Medulla oblongata (tissue), 1 donor: ENCODE measurements around the gene FRMD4A.

ENCODE experiments used
- DNase-seq: peaks from one replicate; pipeline ENCODE4 v3.0.0-alpha.2; 2015; ENCODE audit errors: extremely low spot score

The FRMD4A gene

DNA sequence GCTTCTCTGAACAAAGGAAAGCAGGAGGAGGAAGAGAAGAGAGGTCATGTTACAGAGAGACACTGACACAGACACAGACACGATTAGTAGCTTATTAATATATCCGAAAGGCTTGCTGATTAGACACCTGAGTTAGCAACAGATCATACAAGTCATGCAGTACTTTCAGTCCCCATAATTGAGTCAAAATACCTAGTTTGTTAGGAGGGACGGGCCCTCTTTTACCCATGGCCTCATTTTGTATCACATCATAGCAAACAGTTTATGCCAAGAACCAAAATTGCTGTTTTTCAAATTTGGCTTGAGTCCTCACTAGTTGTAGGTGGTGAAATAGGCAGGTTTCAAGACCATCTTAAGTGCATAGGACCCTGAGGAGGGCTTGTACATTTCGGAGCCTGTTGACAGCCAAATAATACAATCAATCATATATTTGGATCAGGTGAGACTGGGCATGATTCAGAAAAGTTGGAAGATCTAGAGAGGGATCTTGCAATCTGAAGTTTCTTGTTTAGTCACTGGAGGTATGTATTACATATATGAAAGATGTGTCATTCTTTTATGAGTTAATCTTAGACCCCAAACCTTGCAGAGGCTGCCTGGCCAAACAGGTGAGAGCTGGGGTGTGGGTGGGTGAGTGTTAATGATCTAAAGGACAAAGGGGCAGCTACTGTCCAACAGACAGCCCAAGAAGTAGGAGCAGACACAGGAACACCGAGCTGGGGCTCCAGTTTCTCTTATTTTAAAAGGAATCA lies 678.6 kb downstream of the FRMD4A start:
- DNase-seq: no peak

DNA sequence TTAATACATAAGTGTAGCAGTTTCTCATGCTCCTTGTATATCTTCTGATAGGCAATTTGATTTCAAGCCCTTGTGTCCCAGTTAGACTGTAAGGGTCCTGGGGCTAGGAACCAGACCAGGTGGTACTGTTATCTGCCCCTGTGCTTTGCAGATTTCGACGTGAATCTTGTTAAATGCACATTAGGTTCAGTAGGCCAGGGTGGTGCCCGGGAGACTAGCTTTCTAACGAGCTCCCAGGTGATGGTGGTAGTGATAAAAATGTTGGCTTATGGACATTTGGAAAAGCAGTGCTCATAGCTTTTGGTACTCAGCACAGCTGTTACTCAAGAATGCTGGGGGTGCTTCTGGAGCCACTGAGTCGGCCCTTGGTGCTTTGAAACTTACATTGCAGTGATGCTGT lies 679.8 kb downstream of the FRMD4A start:
- no peak for DNase-seq

DNA sequence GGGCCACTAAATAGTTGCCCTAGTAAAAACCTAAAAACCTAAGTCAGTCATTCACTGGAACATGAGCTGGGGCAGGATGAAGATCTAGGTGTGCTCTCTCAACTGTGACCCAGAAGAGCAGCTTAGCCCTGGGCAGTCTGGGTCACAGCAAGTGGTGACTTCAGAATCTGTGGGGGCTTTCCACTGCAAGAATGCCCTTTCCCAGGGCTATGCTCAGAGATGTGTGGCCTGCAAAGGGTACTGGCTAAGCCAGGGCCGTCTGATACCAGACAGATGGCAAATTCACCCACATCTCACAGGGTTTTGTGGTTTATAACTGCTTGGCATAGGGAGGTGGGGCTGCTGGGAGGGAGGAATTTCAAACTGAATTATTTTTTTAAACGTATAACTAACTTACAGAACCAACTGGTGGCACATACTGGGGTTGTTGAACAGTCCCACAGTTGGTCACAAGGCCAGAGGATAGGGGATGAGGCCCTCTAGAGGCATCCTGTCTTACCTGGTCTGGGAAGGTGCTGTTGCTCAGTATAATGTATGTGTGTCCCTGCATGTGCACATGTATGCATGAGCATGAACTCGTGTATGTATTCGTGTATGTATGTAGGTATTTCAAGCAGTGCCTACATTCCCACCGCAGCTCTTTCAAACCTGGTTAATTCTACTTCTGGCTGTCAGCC lies 680.7 kb downstream of the FRMD4A start:
- DNase-seq: no peak

DNA sequence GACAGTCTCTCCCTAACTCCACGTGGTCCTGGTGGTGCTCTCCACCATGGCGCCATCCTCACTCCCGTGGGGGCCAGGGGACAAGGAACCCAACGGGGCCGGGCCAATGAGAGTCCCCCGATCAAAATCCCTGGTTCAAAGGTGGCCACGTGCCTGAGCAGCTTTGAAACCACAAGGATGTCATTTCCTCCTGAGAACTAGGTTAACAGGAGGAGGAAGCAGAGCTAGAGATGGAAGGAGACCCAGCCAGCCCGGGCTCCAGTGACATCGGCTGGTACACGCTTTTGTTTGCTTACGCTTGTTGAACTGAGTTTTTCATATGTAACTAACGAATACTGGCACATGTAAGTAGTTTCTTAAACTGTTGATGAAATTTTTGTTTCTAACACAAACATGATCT lies 682.3 kb downstream of the FRMD4A start:
- DNase-seq: no peak

DNA sequence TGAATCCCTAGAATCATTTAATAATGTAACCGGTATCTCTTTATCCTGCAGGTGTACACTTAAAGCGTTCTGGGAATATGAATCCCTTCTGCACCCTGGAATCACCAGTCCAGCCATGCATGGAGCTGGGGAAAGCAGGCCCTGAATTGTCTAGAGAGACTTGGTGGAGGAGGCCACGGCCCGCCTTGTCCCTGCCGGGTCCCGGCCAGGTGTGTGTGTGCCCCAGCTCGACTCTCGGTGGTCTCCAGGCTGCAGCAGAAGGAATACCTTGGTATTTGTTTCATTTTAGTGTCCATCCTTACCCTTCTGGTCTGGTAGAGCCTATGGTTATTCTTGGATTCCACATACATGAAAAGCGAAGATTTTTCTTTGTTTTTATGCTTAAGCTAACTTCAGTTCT lies 685.9 kb downstream of the FRMD4A start:
- DNase-seq: no peak

DNA sequence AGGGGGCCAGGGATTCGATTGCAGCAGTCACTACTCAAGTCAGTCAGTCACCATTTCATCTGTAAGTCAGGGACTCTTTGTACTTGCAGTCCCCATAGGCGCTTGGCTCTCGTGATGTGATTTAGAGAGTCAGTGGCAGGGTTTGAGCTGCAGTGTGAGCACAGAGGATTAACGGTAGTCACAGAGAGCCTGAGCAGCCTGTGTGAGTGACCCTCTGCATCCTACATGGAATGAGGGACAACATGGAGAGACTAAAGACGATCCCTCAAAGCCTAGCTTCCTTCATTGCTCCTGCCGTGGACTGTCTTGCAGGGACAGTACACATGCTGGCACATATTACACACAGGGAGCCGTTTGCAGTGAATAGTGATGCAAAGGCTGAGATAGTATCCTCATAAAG lies 687.7 kb downstream of the FRMD4A start:
- no peak for DNase-seq

DNA sequence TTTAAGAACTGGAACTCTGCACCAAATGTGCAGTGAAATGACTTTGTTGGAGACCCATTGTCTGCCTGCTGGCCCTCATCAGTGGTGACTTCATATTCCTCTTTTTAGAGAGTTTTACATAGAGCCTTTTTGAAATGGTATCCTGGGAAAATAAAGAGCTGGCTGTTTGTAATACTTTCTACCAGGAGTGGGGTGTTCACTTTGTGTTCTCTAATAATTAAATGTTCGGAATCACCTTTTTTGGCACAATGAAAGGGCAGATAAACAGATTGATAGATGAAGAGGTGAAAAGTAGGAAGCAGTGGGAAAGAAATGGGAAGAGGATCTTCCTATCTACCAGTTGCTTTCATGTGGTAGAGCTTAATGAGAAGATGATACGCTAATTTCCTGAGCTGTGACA lies 688.4 kb downstream of the FRMD4A start:
- DNase-seq: no peak

DNA sequence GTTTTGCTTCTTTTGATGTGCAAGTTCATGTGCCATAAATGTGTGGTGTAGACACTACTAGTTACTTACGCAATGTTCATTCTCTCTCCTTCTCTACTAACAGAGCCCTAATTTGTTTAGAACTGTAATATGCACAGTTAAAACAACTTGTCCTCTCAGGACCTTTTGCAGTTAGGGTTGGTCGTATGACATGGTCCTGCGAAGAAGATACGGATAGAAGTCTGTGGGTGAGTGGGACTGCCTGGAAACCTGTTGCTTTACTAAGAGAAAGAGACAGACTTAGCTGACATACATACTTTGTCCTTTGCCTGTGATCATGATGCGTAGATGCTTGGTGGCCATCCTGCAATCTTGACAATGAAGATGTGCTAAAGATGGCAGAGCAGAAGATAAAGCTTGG lies 692.8 kb downstream of the FRMD4A start:
- DNase-seq: no peak

DNA sequence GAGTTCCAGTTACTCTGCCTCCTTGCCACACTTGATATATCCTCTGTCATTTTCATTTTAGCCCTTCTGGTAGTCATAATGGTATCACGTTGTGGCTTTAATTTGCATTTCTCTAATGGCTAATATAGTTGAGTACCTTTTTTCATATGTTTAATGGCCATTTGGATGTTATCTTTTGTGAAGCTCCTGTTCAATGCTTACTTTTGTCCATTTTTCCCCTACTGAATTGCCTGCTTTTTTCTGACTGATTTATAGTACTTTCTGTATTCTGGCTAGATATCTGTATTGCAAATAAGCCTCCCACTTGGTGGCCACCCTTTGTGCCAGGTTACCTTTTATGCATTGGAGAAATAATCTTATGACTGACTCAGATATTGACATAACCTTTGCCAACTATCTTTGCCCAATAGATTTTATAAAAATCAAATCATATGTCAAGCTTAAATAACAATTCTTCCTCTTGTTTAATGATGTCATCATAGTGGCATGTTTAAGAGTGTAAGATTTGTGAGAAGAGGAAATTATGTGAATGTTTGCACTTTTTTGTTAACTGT lies 693.3 kb downstream of the FRMD4A start:
- DNase-seq: no peak

DNA sequence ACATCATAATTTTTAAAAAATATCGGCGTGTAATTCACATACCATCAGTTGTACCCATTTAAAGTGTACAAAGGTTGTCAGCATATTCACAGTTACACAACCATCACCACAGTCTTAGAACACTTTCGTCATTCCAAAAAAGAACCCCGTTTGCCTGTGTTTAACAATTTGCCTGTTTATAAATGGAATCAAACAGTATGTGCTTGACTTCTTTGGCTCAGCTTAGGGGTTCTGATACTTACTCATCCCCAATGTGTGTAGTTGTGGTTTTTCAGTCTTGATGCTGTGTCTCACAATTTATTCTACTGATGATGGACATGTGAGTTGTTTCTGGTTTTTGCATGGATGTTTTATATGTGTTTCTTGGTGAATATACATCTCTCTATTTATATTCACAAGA lies 693.9 kb downstream of the FRMD4A start:
- no peak for DNase-seq

DNA sequence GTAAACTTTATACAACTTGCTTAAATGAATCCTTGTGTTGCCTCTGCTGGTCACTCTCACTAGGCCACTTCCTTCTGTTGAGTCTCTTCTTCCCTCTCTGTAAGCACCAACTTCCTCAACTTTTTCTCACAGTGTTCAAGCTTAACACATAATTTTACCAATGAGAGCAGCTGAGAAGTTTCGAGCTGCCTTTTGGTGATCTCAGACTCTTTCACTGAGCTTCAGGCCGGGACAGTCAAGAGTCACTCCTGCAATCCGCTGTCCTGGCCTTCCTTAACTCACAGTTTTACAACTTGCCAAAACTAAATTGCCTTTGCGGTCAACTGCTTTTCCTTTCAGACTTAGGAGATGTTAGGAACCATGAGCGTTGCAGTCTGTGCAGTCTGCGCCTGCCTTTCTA lies 696.5 kb downstream of the FRMD4A start:
- peak; percentile 73 for DNase-seq

DNA sequence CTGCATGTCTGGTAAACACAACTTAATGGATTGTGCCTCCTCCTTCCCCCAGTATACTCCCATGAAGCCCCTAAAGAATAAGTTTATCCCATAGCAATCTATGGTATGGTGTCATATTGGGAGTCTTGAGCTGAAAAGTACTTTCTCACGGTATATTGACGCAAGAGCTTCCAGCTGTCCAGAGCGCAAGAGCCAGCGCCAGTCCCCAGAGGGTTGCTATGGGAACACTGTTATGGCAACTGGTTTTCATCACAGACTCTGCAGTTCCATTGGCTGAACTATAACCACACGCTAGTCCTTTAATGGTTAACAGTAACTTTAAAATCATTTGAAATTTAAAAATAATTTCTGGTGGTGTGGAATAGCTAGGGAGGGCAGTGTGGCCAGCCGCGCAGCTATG lies 697.0 kb downstream of the FRMD4A start:
- peak; percentile 23 for DNase-seq

DNA sequence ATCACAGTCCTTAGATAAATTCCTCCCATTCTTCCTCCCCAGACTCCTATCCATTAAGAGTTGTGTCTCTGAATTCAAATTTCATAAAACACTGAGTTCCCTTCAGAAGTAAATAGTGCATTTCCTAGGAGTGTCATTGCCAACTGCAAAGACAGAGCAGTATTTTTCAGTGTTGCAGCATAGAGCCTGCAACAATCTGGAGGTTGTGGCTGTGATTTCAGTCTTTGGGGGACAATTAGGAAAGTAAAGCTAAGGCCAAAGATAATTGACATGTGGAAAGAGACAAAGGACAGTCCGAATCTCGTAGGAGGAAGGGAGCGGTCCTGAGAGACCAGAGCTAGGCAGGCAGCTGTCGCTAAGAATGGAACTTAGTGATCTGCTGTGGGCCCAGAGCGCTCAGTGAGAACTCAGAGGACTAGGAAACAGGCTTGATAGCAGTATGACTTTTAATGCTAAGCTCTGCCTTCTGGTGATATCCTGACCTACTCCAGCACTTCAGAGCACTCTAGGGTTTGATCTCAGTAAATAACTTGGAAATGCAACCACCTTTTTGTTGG lies 697.8 kb downstream of the FRMD4A start:
- DNase-seq: peak; percentile 21

DNA sequence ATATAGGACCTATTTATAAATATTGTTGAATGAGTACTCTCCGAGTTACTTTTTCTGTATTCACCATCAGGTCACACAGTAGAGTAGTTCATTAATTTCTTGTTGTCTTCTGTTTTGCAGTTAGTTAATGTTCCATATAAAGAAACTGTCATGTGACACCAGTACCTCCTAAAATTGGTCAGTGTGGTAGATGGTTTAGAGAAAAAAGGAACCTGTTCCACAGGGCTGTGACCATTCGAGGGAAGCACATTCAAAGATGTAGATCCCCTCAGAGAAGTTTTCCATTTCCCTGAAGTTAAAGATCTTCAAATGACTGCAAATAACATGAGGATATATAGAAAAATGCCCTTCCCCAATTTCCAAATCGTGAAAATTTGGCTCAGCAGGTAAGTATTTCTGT lies 698.3 kb downstream of the FRMD4A start:
- DNase-seq: peak; percentile 69

DNA sequence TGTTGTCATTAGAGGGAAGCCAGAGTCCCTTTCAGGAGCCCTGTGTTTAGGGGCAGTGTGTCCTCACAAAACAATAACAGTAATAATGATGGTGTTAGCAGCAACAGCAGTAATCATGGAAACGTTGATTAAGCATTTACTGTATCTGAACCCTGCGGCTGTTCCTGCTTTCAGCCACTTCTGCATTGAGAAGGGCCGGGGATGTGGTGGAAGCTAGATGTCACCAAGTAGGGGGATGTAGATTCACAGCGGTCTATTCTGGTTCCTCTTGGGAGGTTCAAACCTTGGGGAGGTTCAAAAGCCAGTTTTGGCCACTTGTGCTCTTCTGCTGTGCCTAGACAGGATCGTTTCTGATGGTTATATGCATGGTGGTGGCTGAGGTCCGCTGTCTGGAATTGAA lies 699.1 kb downstream of the FRMD4A start:
- peak; percentile 64 for DNase-seq

DNA sequence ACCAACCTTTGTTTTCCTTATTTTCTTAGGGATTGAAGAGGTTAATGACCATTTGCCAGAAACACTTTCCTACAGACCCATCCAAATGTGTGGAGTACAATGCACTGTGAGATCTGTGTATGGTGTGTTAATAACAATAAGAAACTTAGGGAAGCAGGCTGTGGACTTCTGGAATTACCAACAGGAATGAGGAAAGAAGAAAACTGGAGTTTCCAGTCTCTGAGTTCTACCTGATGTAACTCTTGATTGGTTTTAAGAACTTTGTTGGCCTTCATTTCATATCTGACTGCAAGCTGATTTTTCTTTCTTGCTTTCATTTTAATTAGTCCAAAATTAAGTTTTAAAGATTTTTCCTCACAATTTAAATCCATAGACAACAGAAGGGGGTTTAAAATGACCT lies 700.5 kb downstream of the FRMD4A start:
- DNase-seq: no peak

DNA sequence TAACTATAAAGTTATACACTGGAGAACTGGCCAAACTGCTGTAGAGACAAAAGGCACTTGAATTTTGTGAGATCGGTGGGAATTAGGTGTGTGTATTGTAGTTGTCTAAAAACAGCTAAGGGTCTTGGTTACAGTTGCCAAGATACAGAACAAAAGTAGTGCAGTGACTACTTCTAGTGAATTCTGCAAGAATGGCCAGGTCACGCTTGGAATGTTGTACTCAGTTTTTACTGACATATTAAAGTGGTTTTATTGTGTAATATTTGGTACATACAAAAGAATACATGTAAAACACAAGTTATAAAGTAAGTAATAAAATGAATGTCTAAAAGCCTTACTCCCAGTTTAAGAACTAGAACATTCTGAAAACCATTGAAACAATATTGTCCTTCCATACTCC lies 701.6 kb downstream of the FRMD4A start:
- DNase-seq: no peak

DNA sequence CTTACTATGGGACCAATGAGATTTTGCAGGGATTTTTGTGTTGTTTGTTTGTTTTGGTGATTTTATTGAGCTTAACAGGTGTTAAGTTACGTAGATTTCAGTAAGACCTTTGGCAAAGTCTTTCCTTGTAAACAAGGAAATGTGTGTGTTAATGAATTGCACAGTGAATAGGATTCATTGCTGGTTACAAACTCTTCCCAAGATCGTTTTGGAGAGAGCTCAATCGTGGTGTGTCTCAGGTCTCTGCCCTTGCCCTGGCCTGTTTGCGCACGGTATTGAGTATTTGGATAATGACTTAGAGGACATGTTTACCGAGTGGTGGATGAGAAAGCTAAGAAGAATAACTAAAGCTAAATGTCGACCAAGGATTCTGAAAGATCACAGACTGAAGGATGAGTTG lies 702.1 kb downstream of the FRMD4A start:
- DNase-seq: no peak

DNA sequence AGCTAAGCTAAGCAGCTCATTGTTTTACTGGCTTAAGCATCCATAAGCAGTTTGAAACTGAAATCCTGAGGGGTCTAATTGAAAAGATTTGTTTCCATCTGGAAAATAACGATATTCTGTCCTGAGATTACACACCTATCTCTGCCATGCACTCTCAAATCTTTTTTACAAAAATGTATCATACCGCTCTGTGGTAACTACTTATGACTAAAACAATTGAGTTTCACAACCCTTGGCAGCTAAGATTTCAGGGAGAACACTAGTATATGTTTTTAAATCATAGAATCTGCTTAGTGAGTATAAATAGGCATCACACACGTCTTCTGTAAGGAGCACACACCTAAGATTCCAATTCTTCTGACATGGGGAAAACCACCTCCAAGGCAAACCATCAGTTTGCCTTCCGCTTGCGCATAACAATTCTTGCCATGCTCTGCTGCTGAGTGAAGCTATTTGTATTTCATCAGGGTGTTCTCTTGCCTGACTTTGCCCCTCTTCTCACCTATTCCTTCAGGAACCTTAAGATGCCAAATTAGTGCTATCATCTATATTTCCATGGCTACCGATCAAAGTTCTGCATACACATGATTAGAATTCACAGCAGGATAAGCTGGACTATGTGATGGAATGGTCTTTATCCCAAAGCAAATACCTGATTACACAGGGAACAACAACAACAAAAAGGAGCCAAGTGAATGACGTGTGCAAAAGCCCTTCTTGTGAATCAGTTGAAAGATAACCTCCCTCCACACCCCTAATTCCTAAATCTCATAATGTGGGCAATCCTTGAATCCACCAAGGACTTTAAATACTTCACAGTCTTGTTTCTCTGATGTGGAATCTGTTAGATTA lies 703.0 kb downstream of the FRMD4A start:
- DNase-seq: no peak

DNA sequence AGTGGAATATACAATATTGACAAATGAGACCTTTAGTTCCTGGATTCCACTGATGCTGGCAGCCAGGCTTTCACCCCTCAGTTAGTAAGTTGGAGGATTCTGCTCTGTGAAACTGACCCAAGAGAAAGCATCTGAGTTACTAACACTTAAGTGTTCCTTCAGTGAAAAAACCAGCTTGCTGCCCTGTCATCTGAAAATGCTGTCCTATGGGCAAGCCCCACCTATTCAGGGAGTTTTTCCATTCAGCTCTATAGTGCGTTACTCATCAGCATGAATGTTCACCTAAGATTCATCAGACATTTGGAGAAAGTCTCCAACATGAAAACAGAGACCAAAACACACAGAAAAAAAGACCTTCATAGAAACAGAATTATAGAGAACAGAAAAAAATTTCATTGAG lies 706.1 kb downstream of the FRMD4A start:
- no peak for DNase-seq

DNA sequence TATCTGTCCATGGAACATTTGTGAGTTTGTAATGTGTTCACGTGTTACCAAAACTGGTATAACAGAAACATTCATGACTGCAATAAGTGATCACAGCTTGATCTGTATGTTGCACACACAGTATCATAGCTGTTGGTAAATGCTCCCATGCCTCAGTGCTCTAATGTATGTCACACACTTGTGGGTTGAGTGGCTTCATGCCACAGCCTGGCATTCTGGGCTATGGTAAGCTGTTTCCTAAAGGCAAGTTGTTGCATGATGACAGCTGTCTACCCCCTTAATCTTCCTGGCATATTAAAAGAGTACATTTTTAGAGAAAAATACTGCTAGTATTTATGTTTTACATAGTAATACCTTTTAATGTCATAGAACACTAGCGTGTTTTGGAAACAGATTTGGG lies 708.8 kb downstream of the FRMD4A start:
- no peak for DNase-seq

DNA sequence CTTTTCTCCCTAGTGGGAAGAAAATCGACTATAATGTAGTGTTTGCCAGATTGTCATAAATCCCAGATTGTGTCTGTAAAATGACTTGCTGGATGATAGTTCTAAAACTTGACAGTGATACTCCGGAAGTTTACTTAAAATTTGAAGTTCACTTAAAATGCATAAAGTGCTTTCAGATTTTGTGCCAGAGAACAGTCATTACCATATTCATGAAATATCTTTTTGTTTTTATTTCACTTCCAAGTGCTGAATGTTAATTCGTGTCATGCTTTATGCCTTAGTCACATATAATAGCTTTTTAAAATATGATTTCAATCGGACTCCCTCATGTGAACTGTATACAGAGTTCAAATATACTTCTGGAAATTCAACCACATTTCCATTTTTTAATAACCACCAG lies 713.6 kb downstream of the FRMD4A start:
- no peak for DNase-seq
